HFFc6 (cell line): Measurements from ENCODE around the gene PVALB. TPM values are rescaled to one million over a fixed set of nuclear protein-coding genes. Genes with fewer than 3 reads are reported as not detected.

Experiments
- DNase-seq: peaks from one replicate; pipeline ENCODE4 v3.0.0-alpha.2; 2018
- H3K27ac Mint-ChIP-seq: 2 replicates; pipeline ENCODE4 v1.8.0; 2020; ENCODE audit warnings: mild to moderate bottlenecking, mixed read lengths
- H3K27me3 Mint-ChIP-seq: 2 replicates; pipeline ENCODE4 v1.8.0; 2021; ENCODE audit warnings: mild to moderate bottlenecking, moderate library complexity, mixed read lengths; ENCODE audit not compliant: insufficient read depth
- H3K36me3 Mint-ChIP-seq: 2 replicates; pipeline ENCODE4 v1.8.0; 2021; ENCODE audit warnings: low read depth, mixed read lengths
- H3K4me1 Mint-ChIP-seq: 2 replicates; pipeline ENCODE4 v1.8.0; 2020; ENCODE audit warnings: low read depth, mixed read lengths
- H3K4me3 Mint-ChIP-seq: 2 replicates; pipeline ENCODE4 v1.8.0; 2020; ENCODE audit warnings: mild to moderate bottlenecking, moderate library complexity, mixed read lengths
- H3K9me3 Mint-ChIP-seq: 2 replicates; pipeline ENCODE4 v1.8.0; 2020; ENCODE audit warnings: mild to moderate bottlenecking, mixed read lengths
- total RNA-seq, 6 experiments: library from RNA; stranded (reverse); fragmentation: NEBNext Ultra II Directional; extraction: Animal tissue kit (Norgen Biotek cat#: 25700); gene quantifications; 2 replicates in 1 of 6; 3 replicates in 5 of 6; pipeline ENCODE4 v1.2.3, GENCODE V29; 2021
- TF ChIP-seq, protein P1 (sequence below): fragments of 200-600 bp; sonication (generic); IDR thresholded peaks from 2 replicates; pipeline ENCODE4 v1.5.0; 2021; ENCODE audit warnings: antibody characterized with exemption, mild to moderate bottlenecking

The PVALB gene
- total RNA-seq, 6 experiments from 2014 or later, result not detected

DNA sequence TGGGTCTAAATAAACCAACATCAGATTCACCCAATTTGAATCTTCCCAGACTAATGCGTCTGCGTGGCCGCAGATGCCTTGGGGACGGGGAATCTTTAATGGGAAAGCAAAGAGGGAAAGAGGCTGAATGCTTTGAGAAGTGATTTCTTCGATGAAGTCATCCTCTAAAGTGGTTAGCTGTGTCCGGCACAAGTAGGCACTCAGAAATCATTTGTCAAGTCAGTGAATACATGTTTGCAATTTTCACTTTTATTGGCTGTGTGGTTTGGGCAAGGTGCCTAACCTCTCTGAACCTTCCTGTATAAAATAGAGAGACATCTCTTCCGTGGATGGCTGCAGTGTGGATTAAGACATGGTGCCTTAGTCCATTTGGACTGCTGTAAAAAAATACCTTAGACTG is 21.2 kb downstream of the PVALB start:
- TF ChIP-seq, protein P1, sequence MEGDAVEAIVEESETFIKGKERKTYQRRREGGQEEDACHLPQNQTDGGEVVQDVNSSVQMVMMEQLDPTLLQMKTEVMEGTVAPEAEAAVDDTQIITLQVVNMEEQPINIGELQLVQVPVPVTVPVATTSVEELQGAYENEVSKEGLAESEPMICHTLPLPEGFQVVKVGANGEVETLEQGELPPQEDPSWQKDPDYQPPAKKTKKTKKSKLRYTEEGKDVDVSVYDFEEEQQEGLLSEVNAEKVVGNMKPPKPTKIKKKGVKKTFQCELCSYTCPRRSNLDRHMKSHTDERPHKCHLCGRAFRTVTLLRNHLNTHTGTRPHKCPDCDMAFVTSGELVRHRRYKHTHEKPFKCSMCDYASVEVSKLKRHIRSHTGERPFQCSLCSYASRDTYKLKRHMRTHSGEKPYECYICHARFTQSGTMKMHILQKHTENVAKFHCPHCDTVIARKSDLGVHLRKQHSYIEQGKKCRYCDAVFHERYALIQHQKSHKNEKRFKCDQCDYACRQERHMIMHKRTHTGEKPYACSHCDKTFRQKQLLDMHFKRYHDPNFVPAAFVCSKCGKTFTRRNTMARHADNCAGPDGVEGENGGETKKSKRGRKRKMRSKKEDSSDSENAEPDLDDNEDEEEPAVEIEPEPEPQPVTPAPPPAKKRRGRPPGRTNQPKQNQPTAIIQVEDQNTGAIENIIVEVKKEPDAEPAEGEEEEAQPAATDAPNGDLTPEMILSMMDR, result no peak
- Mint-ChIP-seq H3K27me3 (peaks cover 63% of the 10 kb centered on the region), H3K4me3 (no peak overlapping the region), H3K9me3 (no peaks in the 10 kb centered on the region), H3K36me3 (no peaks in the 10 kb centered on the region), H3K27ac (no peak overlapping the region), H3K4me1 (no peaks in the 10 kb centered on the region)
- no peak for DNase-seq

DNA sequence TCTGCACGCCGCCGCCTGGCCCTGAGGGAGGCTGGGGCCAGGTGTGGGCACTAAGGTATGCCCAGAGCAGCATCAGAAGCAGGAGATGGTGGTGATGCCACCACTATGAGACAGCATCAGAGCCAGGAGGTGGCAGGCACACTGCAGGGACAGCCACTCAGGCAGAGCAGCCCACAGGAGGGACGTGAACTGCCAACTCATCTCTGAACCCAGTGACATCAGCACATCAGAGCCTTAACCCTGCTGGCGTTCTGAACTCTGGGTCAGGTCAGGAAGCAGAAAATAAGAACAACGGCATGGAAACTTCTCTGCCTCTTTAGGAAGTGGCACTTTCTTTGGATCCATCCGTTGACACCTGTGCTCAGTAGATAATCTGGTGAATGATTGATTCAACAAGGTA is 26.2 kb downstream of the PVALB start:
- no peak for DNase-seq
- Mint-ChIP-seq H3K9me3 (no peaks in the 10 kb centered on the region; the same call in 1 of the 2 replicates), H3K27me3 (peaks cover 67% of the 10 kb centered on the region), H3K36me3 (no peaks in the 10 kb centered on the region), H3K4me1 (no peaks in the 10 kb centered on the region), H3K27ac (no peak overlapping the region), H3K4me3 (no peak overlapping the region)
- TF ChIP-seq, protein P1, result no peak

GRCh38 chr22:36787204-36787988 is 29.4 kb downstream of the PVALB start:
- Mint-ChIP-seq H3K27me3 (peaks cover 72% of the 10 kb centered on the region), H3K4me1 (peaks cover 3% of the 10 kb centered on the region), H3K4me3 (no peak overlapping the region), H3K9me3 (no peaks in the 10 kb centered on the region; the same call in 1 of the 2 replicates), H3K36me3 (no peaks in the 10 kb centered on the region), H3K27ac (no peak overlapping the region)
- TF ChIP-seq, protein P1, result no peak
- no peak for DNase-seq

DNA sequence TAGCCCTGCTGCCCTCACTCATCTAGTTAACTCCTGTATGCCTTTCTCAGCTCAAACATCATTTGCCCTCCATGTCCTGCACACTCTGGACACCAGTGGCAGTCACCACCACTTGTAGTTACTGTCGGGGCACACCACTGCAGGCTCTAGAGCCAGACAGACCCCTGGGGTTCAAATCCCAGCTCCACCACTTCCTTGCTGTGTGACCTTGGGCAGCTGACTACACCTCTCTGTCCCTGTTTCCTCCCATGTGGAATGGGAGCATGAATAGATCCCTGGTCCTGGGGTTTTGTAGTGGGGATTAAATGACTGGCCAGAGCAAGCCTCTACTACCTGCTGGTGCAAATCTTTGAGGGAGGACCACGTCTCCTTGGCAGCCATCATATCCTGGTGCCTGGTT is 33.1 kb downstream of the PVALB start:
- Mint-ChIP-seq H3K4me1 (peaks cover 13% of the 10 kb centered on the region), H3K9me3 (no peaks in the 10 kb centered on the region), H3K27ac (no peak overlapping the region), H3K27me3 (peaks cover 52% of the 10 kb centered on the region), H3K4me3 (no peak overlapping the region), H3K36me3 (no peaks in the 10 kb centered on the region)
- TF ChIP-seq, protein P1, result no peak
- DNase-seq, result no peak

DNA sequence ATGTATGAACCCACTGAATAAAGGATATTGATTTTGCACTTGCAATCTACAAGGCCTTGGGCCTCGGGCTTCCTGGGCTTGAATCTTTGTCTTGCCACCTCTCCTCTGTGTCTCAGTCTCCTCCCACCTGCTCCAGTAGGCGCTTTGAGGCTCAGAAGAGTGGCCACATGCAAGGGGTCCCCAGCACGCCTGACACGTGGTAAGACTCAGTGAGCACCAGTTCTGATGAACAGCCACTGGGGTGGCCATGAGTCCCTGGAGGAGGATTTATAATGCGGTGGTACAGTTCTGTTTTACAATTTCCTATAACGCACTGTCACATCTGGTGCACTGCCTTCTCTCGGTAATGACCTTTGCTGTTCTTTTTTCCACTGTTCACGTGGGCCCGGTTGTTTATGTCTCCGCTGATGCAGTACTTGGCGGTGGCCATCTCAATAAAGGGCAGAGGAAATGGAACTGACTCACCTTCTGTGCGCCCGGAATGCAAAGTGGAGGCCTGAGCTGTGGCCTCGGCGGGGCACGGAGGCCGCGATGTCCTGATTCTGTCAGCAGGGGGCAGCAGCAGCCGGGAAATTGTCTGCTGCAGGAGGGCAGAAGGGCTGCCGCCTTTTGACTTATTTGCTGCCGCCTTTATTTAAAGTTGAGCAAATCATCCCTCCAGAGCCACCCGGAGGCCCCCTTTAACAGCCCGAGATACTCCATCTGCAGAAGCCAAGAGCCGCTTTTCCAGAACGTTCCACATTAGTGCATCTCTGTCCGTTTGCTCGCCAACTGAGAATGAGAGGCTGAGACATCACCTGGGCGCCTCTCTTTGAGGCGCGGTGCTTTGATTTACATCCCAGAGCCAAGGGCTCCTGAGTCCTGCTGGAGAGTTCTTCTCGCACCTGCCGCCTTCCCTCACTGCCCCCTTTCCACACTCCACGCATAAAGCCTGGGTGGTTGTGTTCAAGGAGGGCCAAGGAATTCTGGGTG is 34.9 kb downstream of the PVALB start:
- Mint-ChIP-seq H3K9me3 (no peaks in the 10 kb centered on the region), H3K4me3 (no peak overlapping the region), H3K36me3 (no peaks in the 10 kb centered on the region), H3K27me3 (peaks cover 42% of the 10 kb centered on the region), H3K27ac (peak overlapping the region; percentile 53; the same call in 1 of the 2 replicates), H3K4me1 (peaks cover 13% of the 10 kb centered on the region)
- DNase-seq, result peak; percentile 88
- TF ChIP-seq, protein P1, result peak; percentile 96
